Measurements from ENCODE around the gene GATA5.

DNA sequence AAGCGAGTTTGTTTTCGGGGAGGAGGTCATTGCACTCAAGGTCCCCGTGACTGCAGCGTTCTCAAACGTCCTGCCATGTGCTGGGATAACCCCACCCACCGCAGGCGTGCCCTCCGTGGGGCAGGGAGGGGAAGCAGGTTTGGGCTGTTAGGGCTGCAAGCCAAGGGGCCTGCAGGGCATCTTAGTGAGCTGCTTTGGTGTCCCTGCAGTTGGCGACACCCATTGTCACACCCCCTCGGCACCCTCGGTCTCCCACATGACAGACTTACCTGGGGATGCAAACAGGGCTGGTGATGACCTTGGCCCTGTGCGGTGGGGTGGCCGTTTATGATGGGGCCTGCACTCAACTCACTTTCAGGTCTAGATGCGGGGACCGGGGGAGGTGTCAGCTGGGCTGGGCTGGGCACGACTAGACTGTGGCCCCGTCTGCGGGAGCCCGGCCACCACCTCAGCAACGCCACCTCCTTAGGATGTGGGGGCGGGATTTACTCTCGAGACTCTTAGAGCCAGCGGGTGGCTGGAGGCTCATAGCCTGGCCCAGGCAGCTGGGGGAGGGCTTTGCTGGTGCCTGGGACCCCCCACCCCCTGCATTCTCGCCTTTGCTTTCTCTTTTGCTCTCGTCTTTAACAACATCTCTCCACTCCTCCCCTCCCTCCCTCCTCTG is 6.5 kb upstream of the GATA5 start:
- TF ChIP-seq NR3C1 (CRISPR knock-in tag; conservative IDR thresholded peaks at IDR 0.05; ENCODE audit: low read depth) = no peak
- TF ChIP-seq, protein P1, sequence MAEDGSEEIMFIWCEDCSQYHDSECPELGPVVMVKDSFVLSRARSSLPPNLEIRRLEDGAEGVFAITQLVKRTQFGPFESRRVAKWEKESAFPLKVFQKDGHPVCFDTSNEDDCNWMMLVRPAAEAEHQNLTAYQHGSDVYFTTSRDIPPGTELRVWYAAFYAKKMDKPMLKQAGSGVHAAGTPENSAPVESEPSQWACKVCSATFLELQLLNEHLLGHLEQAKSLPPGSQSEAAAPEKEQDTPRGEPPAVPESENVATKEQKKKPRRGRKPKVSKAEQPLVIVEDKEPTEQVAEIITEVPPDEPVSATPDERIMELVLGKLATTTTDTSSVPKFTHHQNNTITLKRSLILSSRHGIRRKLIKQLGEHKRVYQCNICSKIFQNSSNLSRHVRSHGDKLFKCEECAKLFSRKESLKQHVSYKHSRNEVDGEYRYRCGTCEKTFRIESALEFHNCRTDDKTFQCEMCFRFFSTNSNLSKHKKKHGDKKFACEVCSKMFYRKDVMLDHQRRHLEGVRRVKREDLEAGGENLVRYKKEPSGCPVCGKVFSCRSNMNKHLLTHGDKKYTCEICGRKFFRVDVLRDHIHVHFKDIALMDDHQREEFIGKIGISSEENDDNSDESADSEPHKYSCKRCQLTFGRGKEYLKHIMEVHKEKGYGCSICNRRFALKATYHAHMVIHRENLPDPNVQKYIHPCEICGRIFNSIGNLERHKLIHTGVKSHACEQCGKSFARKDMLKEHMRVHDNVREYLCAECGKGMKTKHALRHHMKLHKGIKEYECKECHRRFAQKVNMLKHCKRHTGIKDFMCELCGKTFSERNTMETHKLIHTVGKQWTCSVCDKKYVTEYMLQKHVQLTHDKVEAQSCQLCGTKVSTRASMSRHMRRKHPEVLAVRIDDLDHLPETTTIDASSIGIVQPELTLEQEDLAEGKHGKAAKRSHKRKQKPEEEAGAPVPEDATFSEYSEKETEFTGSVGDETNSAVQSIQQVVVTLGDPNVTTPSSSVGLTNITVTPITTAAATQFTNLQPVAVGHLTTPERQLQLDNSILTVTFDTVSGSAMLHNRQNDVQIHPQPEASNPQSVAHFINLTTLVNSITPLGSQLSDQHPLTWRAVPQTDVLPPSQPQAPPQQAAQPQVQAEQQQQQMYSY (CRISPR knock-in tag; IDR thresholded peaks at IDR 0.05) = no peak
- TF ChIP-seq, protein P2, sequence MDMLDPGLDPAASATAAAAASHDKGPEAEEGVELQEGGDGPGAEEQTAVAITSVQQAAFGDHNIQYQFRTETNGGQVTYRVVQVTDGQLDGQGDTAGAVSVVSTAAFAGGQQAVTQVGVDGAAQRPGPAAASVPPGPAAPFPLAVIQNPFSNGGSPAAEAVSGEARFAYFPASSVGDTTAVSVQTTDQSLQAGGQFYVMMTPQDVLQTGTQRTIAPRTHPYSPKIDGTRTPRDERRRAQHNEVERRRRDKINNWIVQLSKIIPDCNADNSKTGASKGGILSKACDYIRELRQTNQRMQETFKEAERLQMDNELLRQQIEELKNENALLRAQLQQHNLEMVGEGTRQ (CRISPR knock-in tag; IDR thresholded peaks at IDR 0.05) = no peak
- TF ChIP-seq CREB1 (CRISPR knock-in tag; IDR thresholded peaks at IDR 0.05) = no peak
- TF ChIP-seq, protein P3, sequence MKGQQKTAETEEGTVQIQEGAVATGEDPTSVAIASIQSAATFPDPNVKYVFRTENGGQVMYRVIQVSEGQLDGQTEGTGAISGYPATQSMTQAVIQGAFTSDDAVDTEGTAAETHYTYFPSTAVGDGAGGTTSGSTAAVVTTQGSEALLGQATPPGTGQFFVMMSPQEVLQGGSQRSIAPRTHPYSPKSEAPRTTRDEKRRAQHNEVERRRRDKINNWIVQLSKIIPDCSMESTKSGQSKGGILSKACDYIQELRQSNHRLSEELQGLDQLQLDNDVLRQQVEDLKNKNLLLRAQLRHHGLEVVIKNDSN (CRISPR knock-in tag; IDR thresholded peaks at IDR 0.05) = no peak
- TF ChIP-seq KAT7 (CRISPR knock-in tag; IDR thresholded peaks at IDR 0.05; ENCODE audit: borderline replicate concordance) = no peak
- no peak for TF ChIP-seq TEAD4 (CRISPR knock-in tag; IDR thresholded peaks at IDR 0.05)
- no peak for TF ChIP-seq ZNF263 (CRISPR knock-in tag; IDR thresholded peaks at IDR 0.05; ENCODE audit: low read depth)
- TF ChIP-seq, protein P4, sequence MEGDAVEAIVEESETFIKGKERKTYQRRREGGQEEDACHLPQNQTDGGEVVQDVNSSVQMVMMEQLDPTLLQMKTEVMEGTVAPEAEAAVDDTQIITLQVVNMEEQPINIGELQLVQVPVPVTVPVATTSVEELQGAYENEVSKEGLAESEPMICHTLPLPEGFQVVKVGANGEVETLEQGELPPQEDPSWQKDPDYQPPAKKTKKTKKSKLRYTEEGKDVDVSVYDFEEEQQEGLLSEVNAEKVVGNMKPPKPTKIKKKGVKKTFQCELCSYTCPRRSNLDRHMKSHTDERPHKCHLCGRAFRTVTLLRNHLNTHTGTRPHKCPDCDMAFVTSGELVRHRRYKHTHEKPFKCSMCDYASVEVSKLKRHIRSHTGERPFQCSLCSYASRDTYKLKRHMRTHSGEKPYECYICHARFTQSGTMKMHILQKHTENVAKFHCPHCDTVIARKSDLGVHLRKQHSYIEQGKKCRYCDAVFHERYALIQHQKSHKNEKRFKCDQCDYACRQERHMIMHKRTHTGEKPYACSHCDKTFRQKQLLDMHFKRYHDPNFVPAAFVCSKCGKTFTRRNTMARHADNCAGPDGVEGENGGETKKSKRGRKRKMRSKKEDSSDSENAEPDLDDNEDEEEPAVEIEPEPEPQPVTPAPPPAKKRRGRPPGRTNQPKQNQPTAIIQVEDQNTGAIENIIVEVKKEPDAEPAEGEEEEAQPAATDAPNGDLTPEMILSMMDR (IDR thresholded peaks at IDR 0.05) = no peak
- no peak for TF ChIP-seq TEAD1 (CRISPR knock-in tag; IDR thresholded peaks at IDR 0.05)
- no peak for TF ChIP-seq RELA (CRISPR knock-in tag; IDR thresholded peaks at IDR 0.05; ENCODE audit: borderline replicate concordance)
- no peak for TF ChIP-seq RORB (CRISPR knock-in tag; IDR thresholded peaks at IDR 0.05)
- no peak for TF ChIP-seq ATF1 (CRISPR knock-in tag; IDR thresholded peaks at IDR 0.05)
- TF ChIP-seq, protein P5, sequence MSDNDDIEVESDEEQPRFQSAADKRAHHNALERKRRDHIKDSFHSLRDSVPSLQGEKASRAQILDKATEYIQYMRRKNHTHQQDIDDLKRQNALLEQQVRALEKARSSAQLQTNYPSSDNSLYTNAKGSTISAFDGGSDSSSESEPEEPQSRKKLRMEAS (CRISPR knock-in tag; IDR thresholded peaks at IDR 0.05) = 0 out of 2 replicates have a peak, but pooled peaks have one; percentile 18

Measured in WTC11 (cell line).